GOT3 (cell line): ENCODE results near the gene PDIA4.
"Not testable (repeated sequence)": the region's sequence is repeated elsewhere in the genome, so short reads cannot be mapped to it uniquely, and the experiment has no call there.

ENCODE experiments used
- DNase-seq: peaks from one replicate; lab custom pipeline; 2025; ENCODE audit warnings: mixed read lengths; lab: John Stamatoyannopoulos, UW

PDIA4 gene

DNA sequence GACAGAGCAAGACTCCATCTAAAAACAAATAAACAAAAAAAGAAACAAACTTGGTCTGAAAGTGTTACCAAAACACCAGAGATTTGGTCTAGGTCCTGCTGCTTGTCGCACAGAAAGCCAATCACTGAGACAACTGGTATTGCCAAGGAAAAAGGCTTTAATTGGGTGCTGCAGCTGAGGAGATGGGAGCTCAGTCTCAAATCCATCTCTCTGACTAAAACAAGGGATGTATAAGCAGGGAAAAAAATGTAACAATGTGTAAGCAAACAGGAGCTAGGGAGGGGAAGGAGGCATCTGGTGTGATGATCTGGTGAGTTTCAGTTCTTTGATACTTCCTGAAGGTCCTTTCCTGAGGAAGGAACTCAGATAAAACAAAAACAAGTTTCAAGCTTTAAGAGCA is 8.4 kb upstream of the PDIA4 start:
- no peak for DNase-seq

- DNase-seq: no peak
These were observed 3.1 kb upstream of the PDIA4 start for GRCh38 chr7:149031353-149031910.

- not testable (repeated sequence) for DNase-seq
These were observed 2.1 kb upstream of the PDIA4 start for GRCh38 chr7:149030439-149030838.

DNA sequence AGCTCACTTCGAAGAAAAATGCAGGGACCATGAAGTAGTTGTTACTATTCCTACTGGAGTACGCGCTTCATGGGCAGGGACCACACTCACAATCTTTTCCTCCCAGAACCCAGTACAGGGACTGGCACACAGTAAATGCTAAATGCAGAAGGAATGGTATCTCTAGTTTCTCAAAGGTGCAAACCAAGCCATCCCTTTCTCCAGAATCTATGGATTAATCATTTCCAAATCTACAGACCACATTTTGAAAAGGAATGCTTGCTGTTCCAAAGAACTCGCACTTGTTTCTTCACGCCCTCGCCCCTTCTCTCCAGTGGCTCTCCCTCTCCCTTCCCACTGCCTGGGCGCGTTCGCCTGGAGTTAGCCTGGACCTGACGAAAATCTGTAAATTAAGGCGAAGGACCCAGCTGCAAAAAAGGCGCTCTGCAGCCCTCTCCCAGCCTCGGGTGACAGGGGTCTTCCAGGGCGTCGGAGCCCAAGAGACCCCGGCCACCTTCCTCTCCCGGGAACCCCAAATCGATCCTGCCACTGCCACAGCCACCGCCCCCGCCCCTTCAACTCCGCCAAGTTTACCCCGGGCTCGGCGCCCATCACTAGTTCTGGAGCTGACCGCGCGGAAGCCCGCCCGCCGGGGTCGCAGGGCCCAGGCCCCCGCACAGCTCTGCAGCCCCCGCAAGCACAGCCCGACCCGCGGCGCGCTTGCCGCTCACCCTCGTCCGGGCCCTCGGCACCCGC is 527 bp downstream of the PDIA4 start:
- no peak for DNase-seq

DNA sequence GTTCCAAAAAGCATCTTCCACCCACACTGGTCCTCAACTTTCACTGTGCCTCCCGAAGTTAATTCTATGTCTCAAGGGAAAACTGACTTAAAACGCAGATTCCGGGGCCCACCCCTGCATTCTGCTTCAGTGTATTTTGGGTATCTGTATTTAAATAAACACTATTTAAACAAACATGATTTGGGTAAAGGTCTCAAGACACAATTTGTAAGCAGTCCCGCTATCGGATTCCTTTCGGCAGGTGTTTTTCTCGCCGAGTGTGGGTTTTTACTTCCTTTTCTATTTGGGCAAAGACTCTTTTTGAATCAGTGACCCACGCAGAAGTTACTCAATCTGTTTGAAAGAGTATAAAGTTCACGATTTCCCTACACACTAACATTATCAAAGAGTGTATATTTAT is 1.2 kb downstream of the PDIA4 start:
- DNase-seq: no peak

GRCh38 chr7:149023662-149024061 is 4.6 kb downstream of the PDIA4 start:
- no peak for DNase-seq

DNA sequence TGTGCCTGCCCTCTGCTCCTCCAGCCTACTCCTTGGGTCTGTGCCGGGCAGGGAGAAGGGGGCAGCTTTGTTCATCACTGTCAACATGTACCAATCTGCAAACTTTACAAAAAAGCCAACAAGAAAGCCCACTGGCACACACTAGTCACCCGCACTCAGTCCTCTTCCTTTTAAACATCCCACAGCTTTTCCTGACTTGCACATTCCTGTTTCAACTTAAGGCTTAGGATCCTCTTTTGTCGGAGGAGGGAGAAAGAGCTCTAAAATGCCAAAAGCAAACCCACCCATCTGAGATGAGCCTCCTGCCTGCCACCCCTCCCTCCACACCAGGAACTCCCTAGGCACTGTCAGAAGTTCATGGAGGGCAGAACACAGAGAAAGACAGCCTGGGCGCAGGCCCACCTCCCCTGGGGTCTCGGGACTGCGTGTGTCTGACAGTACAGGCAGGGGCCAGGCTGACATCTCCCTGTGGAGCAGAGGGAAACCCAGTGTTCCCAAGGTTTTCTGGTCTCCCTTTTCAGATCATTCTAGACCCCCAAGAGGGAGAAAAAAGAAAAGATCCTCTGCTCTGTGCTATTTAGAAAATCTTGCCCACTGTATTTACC is 5.4 kb downstream of the PDIA4 start:
- no peak for DNase-seq

GRCh38 chr7:149021725-149022062 is 6.6 kb downstream of the PDIA4 start:
- no peak for DNase-seq

DNA sequence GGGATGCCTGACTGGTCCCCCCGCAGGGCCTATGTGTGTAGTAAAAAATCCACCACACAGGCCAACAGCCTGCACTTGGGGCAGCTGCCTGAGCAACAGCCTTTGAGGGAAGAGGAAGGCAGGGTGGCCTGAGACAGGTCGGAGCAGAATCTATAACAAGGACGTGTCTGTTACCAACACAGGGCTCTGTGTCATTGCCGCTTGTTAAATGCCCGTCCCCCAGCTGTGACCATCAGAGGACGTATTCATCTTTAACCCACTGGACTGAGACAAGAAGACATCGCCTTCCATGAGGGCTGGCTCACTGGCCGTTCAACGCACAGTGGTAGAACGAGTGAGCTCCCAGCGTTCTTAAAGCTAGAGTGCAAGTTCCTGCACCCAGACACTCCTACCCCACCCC is 7.8 kb downstream of the PDIA4 start:
- no peak for DNase-seq

GRCh38 chr7:149016876-149017275 is 11.4 kb downstream of the PDIA4 start:
- no peak for DNase-seq

DNA sequence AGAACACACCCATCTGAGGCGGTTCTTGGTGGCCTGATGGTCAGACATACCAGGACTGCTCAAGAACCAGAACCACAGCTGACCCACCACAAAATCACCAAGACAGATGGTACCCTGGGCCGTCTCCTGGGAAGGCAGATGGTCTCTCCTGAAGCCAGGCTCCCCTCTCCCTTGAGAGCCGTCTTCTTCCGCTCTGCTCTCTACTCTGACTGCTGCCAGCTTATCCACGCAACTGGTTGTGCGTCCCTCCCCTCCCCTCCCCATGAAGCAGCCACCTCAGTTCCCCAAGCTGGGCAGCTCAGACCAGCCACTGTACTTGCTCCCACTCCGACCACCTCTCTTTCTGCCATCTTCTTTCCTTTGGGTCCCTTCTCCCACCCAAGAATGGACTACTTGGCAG is 14.0 kb downstream of the PDIA4 start:
- DNase-seq: no peak

GRCh38 chr7:149013876-149014275 is 14.4 kb downstream of the PDIA4 start:
- no peak for DNase-seq

DNA sequence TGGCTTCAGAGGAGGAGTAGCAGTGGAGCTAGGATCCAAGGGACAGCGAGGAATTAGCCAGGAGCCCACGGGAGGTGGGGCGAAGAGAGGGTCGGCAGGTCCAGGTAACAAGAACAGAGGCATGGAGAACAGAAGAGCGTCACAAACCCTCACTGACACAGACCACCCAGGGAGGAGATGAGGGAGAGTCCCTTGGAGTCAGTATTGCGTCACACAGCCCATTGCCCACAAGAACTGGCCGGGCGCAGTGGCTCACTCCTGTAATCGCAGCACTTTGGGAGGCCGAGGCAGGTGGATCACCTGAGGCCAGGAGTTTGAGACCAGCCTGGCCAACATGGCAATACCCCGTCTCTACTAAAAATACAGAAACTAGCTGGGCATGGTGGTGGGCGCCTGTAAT is 15.6 kb downstream of the PDIA4 start:
- not testable (repeated sequence) for DNase-seq

GRCh38 chr7:149011491-149011890 is 16.8 kb downstream of the PDIA4 start:
- DNase-seq: no peak

GRCh38 chr7:149010451-149010850 is 17.9 kb downstream of the PDIA4 start:
- no peak for DNase-seq

- DNase-seq: no peak
These were observed 18.8 kb downstream of the PDIA4 start for GRCh38 chr7:149009527-149009926.

DNA sequence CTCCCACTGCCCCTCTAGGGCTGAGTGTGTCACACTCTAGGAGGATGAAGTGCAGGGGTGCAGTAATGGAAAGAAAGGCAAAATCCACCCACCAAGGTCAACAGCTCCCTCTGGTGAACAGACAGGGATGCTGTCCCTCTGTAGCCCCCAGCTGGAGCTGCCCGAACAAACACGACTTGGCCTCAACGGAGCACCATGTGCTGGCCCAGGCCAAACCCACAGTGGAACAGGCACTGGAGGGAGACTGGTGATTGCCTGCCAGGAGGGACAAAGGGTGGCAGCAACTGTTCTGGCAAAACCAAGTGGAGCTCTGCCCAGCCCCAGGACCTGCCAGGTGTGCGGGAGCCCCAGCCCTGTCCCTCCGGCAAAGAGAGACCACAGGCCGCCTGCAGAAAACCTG is 20.7 kb downstream of the PDIA4 start:
- DNase-seq: no peak

- DNase-seq: no peak
These were observed 21.2 kb downstream of the PDIA4 start for GRCh38 chr7:149007146-149007545.

- no peak for DNase-seq
These were observed 22.0 kb downstream of the PDIA4 start for GRCh38 chr7:149006345-149006725.

DNA sequence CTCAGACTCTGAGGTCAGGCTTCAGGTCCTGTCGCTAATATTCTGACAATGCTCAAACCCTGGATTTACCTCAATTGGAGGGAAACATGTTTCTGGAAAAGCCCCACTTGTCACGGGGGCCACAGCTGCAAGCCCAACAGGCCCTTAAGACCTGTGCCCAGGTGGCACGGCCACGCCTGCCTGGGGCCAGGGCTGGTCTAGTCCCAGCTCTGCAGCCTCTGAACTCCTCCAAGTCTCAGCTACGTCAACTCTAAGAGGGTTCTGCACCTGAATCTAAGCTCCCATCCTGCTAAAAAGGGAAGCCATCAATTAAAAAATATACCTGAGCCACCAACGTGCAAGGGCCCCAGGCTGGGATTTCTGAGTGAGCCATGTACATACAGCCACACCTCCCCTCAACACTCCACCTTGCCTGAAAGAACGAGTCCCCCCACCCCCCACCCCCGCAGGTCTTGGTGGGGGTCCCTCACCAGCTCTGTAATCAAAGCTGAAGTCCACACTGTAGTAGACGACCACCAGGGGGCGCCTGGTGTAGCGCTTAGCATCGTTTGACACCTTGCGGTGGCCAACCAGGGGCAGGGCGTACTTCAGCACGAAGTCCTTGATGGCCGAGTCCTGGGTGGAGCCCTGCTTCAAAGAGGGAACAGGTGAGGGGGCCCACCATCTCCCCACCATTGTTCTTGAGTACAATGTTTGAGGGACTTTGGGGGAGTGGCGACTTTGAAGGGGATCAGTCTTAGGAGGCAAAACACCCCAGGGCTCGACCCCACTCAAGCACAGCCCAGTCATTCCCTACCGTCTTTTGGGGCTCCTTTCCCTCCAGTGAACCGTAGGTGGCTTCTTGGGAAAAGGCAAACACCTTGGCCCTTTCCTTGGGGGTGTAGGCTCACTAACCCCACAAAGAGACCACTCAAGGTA is 22.6 kb downstream of the PDIA4 start:
- no peak for DNase-seq

GRCh38 chr7:149004405-149005370 is 23.6 kb downstream of the PDIA4 start:
- no peak for DNase-seq
